ENCODE measurements around the gene CRYBB2. TPM values are rescaled to one million over a fixed set of nuclear protein-coding genes. Genes with fewer than 3 reads are reported as not detected.

Gene CRYBB2
- total and polyA plus RNA-seq, 2 donors (not counting 1 experiment from before 2014, with no cell fraction given): not detected

DNA sequence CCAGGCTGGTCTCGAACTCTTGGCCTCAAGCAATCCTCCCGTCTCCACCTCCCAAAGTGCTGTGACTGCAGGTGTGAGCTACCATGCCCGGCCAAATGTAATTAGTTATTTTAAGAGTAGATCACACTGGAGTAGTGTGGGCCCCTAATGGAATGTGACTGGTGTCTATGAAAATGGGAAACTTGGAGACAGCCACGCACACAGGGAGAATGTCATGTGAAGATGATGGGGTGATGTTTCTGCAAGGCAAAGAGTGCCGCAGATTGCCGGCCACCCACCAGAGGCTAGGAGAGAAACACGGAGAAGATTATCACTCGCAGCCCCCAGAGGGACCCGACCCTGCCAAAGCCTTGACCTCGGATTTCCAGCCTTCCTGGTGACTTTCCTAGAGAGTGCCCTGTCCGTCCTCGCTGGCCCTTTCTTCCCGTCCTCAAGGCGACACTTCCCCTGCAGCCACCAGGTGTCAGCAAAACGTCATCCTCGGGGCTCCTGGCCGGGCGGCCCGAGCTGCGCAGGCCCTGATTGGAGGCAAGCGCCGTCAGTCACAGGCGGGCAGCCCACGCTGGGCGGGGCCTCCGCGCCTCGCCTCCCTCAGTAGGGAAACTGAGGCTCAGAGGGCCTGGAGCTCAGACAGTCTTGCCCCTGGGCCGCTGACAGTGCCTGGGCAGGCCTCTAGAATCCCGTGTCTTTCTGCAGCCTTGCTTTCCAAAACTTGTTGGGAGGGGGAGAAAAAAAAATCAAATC lies 16.3 kb downstream of the CRYBB2 start:
- no peak for TF ChIP-seq EZH2 (IDR thresholded peaks at IDR 0.05; ENCODE audit: borderline replicate concordance, insufficient read depth, low read depth, low read length, poor library complexity, severe bottlenecking)
- TF ChIP-seq, protein P1, sequence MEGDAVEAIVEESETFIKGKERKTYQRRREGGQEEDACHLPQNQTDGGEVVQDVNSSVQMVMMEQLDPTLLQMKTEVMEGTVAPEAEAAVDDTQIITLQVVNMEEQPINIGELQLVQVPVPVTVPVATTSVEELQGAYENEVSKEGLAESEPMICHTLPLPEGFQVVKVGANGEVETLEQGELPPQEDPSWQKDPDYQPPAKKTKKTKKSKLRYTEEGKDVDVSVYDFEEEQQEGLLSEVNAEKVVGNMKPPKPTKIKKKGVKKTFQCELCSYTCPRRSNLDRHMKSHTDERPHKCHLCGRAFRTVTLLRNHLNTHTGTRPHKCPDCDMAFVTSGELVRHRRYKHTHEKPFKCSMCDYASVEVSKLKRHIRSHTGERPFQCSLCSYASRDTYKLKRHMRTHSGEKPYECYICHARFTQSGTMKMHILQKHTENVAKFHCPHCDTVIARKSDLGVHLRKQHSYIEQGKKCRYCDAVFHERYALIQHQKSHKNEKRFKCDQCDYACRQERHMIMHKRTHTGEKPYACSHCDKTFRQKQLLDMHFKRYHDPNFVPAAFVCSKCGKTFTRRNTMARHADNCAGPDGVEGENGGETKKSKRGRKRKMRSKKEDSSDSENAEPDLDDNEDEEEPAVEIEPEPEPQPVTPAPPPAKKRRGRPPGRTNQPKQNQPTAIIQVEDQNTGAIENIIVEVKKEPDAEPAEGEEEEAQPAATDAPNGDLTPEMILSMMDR (IDR thresholded peaks at IDR 0.05): peak; percentile 60
- peak overlapping the region; percentile 16 for H2AFZ ChIP-seq (ENCODE audit: insufficient read depth, low read depth, low read length, poor library complexity, severe bottlenecking)
- H3K4me1 Mint-ChIP-seq: peaks cover 7% of the 10 kb centered on the region
- no peaks in the 10 kb centered on the region for H3K9me3 Mint-ChIP-seq (ENCODE audit: insufficient read depth)
- peaks cover 0 to 9% (median 0%) of the 10 kb centered on the region in 3 donors for H3K9me3 ChIP-seq (ENCODE audit: control extremely low read depth in 1 of 3, control insufficient read depth in 2 of 3, insufficient read depth in 1 of 3, low read length in 2 of 3)
- H3K79me2 ChIP-seq (ENCODE audit: control insufficient read depth, insufficient read depth, low read length): no peaks in the 10 kb centered on the region
- ATAC-seq (ENCODE audit: low read depth) (peak; percentile 85), DNase-seq (peak; percentile 70)
- H3K4me2 ChIP-seq (replicated peaks; ENCODE audit: low read depth, low read length, poor library complexity, severe bottlenecking): peak overlapping the region; percentile 14
- no peak overlapping the region for H3K27ac ChIP-seq (ENCODE audit: low read length in 2 of 2)
- no peak overlapping the region for H3K4me3 Mint-ChIP-seq
- ChIA-PET CTCF (interaction anchor here (0.7 to 3.4 kb wide), 6 partner anchors 16 to 103 kb away, joined by 3 to 23 read pairs (median 6); no protein-coding TSS in a partner anchor), POLR2A (no interaction called here)
- no peak overlapping the region for H3K27ac Mint-ChIP-seq
- intact Hi-C loops (cut with micrococcal nuclease): loop anchor here (2.0 kb wide), 1 partner anchor 47 kb away; no protein-coding TSS in a partner anchor
- peaks cover 42% of the 10 kb centered on the region for H3K27me3 Mint-ChIP-seq
- no peaks in the 10 kb centered on the region for H4K20me1 ChIP-seq (ENCODE audit: control insufficient read depth, insufficient read depth, low read length, poor library complexity, severe bottlenecking)
- peaks cover 0 to 3% of the 10 kb centered on the region in 2 donors for H3K4me1 ChIP-seq (ENCODE audit: control insufficient read depth in 2 of 2, insufficient read depth in 2 of 2, low read length in 2 of 2)
- no peaks in the 10 kb centered on the region for H3K36me3 ChIP-seq (replicated peaks in 1 of 2; ENCODE audit: control extremely low read depth in 1 of 2, control insufficient read depth in 1 of 2, extremely low read depth in 1 of 2, insufficient read depth in 2 of 2, low read length in 1 of 2)
- no peak overlapping the region for H3K9ac ChIP-seq (ENCODE audit: low read length)
- 4% methylated on average over 26 of the region's 30 CpGs for WGBS (ENCODE audit: insufficient coverage)
- H3K27me3 ChIP-seq (replicated peaks in 1 of 4; ENCODE audit: control extremely low read depth in 1 of 4, control insufficient read depth in 3 of 4, insufficient read depth in 4 of 4, low read length in 3 of 4): peaks cover 0 to 17% (median 1%) of the 10 kb centered on the region in 4 experiments
- H3K4me3 ChIP-seq (ENCODE audit: control extremely low read depth in 1 of 5, extremely low read depth in 1 of 5, insufficient read depth in 1 of 5, low read depth in 2 of 5, low read length in 4 of 5): no peak overlapping the region

DNA sequence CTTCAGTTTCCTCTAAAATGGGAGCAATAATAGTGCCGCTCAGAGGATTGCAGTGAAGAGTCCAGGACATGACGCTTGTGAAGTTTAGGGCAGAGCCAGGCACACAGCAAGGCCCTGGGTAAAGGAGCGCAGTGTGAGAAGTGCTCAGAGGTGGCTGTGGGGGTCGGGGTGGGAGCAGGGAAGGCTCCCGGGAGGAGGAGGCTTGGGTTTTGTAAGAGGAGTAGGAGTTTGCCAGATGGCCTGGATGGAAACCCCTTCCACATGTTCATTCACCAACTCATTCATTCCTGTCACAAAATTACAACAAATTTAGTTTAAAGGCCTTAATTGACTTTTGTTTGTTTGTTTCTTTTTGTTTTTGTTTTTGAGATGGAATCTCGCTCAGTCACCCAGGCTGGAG lies 17.0 kb downstream of the CRYBB2 start:
- Mint-ChIP-seq H3K27me3 (peaks cover 41% of the 10 kb centered on the region), H3K4me1 (peaks cover 7% of the 10 kb centered on the region), H3K9me3 (ENCODE audit: insufficient read depth) (no peaks in the 10 kb centered on the region), H3K27ac (no peak overlapping the region), H3K4me3 (no peak overlapping the region)
- no peak for DNase-seq
- Histone ChIP-seq H2AFZ (ENCODE audit: insufficient read depth, low read depth, low read length, poor library complexity, severe bottlenecking) (no peak overlapping the region), H3K9ac (ENCODE audit: low read length) (no peak overlapping the region), H3K4me2 (replicated peaks; ENCODE audit: low read depth, low read length, poor library complexity, severe bottlenecking) (no peak overlapping the region), H3K4me3 (ENCODE audit: control extremely low read depth in 1 of 5, extremely low read depth in 1 of 5, insufficient read depth in 1 of 5, low read depth in 2 of 5, low read length in 4 of 5) (no peak overlapping the region), H3K4me1 (ENCODE audit: control insufficient read depth in 2 of 2, insufficient read depth in 2 of 2, low read length in 2 of 2) (peaks cover 0 to 3% of the 10 kb centered on the region in 2 donors), H3K79me2 (ENCODE audit: control insufficient read depth, insufficient read depth, low read length) (no peaks in the 10 kb centered on the region), H3K36me3 (replicated peaks in 1 of 2; ENCODE audit: control extremely low read depth in 1 of 2, control insufficient read depth in 1 of 2, extremely low read depth in 1 of 2, insufficient read depth in 2 of 2, low read length in 1 of 2) (no peaks in the 10 kb centered on the region), H3K27ac (ENCODE audit: low read length in 2 of 2) (no peak overlapping the region), H3K9me3 (ENCODE audit: control extremely low read depth in 1 of 3, control insufficient read depth in 2 of 3, insufficient read depth in 1 of 3, low read length in 2 of 3) (peaks cover 0 to 9% (median 0%) of the 10 kb centered on the region in 3 donors), H3K27me3 (replicated peaks in 1 of 4; ENCODE audit: control extremely low read depth in 1 of 4, control insufficient read depth in 3 of 4, insufficient read depth in 4 of 4, low read length in 3 of 4) (peaks cover 0 to 17% (median 1%) of the 10 kb centered on the region in 4 experiments), H4K20me1 (ENCODE audit: control insufficient read depth, insufficient read depth, low read length, poor library complexity, severe bottlenecking) (no peaks in the 10 kb centered on the region)
- TF ChIP-seq EZH2 (IDR thresholded peaks at IDR 0.05; ENCODE audit: borderline replicate concordance, insufficient read depth, low read depth, low read length, poor library complexity, severe bottlenecking): no peak
- TF ChIP-seq, protein P1 (IDR thresholded peaks at IDR 0.05): no peak
- ChIA-PET CTCF (interaction anchor here (1.1 to 3.4 kb wide), 4 partner anchors 16 to 98 kb away, joined by 3 to 23 read pairs (median 10); no protein-coding TSS in a partner anchor), POLR2A (no interaction called here)
- intact Hi-C loops (cut with micrococcal nuclease): loop anchor here (2.0 kb wide), 1 partner anchor 46 kb away; no protein-coding TSS in a partner anchor
- no peak for ATAC-seq (ENCODE audit: low read depth)
- WGBS (ENCODE audit: insufficient coverage): 95% methylated on average over 4 of the region's 6 CpGs
